ENCODE data around the gene ARAP1.

ARAP1 gene

GRCh38 chr11:72702577-72703241, 49.5 kb downstream of the ARAP1 start:
- no peak for FAIRE-seq

DNA sequence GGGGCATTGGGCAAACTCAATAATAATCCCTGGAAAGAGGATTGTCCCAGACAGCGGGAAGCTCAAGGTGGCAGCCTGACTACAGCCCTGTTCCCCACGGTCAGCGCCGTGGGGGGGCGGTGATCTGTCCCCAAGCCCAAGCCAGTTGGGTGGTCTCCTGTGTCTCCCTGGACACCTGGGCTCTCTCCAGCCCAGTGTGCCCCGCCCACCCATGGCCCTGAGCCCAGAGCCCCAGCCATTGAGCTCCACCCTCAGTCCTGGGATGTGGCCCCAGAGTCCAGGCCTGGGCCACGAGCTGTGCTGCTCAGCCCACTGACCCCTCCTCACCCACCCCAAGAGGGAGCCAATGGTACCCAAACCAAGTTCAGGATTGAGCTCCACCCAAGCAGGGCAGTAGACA, 50.1 kb downstream of the ARAP1 start:
- no peak for FAIRE-seq

DNA sequence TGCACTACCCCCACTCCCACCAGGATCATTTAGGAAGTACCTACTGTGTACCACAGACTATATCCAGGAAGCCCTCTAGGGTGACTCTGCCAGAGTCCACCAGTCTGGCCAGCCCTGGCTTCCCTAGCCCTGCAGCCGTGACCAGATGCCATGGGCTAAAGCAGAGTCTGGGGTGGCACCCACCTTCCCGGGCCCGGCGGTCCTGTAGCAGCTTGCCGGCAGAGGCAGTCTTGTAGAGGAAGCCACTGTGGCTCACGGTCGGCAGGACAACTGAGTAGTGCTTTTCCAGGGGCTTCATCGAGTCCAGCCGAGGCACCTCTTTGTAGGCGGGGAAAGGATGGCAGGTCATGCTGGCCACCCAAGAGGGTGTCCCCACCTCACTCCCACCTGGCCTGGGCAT, 50.7 kb downstream of the ARAP1 start:
- no peak for FAIRE-seq

GRCh38 chr11:72700146-72700545, 52.1 kb downstream of the ARAP1 start:
- no peak for FAIRE-seq

GRCh38 chr11:72697814-72698213, 54.4 kb downstream of the ARAP1 start:
- no peak for FAIRE-seq

- FAIRE-seq, result no peak
Measured at GRCh38 chr11:72696866-72697700, 55.1 kb downstream of the ARAP1 start.

GRCh38 chr11:72695354-72695753, 56.9 kb downstream of the ARAP1 start:
- FAIRE-seq, result no peak

DNA sequence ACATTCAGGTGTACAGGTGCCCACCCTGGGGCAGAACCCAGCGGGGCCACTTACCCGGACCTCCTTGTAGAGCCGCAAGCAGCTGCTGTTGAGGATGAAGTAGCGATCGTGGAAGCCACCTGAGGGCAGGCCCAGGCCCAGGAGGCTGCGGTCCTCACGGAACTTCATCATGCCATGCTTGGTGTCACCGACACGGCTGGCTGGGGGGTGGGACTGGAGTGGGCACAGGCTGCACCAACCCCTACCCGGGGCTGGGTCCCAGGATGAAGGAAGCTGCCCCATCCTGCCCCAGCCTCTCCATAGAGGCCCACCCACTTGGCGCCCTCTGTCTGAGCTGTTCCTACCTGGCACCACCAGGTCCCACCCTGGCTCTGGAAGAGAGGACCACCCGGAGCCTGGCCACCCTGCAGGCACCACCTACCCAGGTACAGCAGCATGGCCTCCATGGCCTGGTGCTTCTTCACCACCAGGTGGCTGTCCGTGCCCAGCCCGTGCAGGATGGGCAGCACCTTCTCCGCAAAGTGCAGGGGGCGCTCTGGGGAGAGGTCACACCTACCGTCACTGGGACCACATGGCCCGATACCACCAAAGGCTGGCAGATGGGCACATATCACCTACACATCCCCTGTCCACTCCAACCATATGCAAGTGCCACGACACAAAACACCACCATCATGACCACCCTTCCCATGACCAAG, 58.8 kb downstream of the ARAP1 start:
- FAIRE-seq, result no peak

- no peak for FAIRE-seq
Measured at GRCh38 chr11:72692498-72693237, 59.5 kb downstream of the ARAP1 start.

DNA sequence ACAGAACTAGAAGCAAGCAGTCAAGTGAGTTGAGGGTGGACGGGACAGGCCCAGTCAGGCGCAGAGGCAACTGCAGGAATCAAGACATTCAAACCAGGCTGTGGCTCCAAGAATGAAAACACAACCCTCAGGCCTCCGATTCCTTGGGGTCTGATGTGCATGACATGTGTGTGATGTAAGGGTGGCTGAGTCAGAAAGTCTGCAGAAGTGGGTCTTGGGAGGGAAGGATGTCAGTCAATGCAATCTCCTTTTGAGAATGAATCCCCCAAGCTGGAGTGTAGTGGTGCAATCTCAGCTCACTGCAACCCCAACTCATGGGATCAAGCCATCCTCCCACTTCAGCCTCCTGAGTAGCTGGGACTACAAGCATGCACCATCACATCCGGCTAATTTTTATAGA, 62.0 kb downstream of the ARAP1 start:
- FAIRE-seq, result no peak

- no peak for FAIRE-seq
Measured at GRCh38 chr11:72688929-72689328, 63.3 kb downstream of the ARAP1 start.

DNA sequence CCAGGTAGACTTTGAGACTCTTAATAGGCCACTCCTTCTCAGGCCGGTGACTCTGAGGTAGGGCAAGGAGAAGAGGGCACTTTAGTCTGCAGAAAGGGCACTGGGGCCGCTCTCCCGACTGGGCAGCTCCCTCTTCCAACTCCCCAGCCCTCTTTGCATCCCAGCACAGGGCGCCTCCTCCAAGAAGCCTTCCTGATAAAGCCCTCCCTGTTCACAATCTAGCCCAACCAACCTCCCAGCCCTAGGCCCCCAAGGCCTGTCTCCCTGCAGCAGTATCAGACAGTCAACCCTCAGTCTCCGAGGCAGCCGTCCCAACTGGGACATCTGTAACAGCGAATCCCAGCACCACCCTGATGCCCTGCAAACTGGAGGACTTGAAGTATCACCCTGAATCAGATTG, 63.7 kb downstream of the ARAP1 start:
- FAIRE-seq, result no peak

GRCh38 chr11:72687326-72687725, 64.9 kb downstream of the ARAP1 start:
- no peak for FAIRE-seq

DNA sequence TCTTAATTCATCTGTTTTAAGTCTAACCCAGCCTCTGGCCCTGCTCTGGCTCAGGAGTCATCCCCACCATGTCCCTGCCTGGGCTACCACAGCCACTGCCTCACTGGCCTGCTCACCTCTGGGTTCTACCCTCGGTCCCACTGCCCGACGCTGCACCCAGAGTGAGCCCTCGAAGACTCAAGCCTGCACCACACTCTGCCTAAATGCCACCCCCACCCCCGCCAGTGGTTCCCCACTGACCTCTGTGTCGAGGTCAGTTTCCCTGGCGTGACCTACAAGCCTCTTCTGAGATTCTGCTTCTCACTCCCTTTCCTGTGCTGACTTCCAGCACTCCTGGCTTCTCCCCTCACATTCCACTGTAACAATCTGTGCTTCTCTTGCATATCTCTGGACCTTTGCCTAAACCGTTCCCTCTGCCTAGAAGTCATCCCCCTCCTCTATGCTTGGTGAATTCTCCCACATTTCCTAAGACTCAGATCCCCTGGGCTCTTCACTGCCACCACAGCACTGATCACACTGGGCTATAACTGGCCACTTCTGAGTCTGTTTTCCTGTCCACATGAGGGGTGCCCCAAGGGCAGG, 65.5 kb downstream of the ARAP1 start:
- FAIRE-seq, result no peak

GRCh38 chr11:72685560-72686480, 66.4 kb downstream of the ARAP1 start:
- FAIRE-seq, result no peak

DNA sequence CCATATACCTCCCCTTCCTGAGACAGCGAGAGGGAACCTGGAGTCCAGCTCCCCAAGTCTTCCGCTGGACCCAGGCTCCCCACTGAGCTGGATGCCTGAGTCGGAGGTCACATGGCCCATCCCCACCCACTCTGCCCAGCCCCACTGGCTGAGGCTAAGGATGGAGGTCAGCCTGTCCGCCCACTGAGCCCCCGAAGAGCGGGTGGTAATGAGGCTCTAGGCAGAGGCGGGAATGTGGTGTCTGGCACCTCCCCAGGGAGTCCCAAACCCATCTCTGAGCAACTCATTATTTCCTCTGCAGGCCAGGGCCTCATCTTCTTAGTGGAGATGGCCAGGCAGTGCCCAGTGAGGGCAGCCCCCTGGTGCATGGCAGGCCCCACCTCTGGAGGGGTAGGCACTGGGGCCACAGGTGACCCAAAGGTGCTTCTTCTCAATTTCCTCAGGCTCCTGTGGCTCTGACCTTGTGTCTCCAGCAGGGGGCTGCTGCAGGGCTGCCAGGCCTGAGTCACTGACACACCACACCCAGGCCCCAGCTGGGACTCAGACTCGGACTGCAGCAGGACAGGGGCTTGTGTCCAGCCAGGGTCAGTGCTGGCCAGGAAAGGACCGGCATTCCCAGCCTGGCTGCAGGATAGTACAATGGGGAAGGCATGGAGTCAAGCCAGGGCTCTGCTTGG, 67.8 kb downstream of the ARAP1 start:
- no peak for FAIRE-seq

DNA sequence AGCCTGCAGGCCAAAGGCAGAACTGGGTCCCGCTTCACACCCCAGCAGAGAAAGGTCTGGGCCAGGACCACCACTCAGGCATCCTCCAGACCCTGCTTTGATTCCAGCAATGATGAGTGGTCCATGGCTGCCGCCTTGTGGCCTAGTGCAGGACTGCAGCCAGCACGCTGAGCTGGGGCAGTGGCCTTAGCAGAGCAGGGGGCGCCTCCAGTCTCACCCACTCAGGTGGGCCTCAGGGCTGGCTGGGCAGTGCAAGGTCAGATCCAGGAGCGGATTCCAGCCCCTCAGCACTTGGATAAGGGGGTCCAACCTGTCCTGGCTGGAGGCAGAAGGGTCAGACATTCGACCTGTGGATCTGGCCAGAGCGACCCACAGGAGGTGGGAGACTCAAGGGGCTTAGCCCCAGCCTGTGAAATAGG, 68.4 kb downstream of the ARAP1 start:
- no peak for FAIRE-seq

DNA sequence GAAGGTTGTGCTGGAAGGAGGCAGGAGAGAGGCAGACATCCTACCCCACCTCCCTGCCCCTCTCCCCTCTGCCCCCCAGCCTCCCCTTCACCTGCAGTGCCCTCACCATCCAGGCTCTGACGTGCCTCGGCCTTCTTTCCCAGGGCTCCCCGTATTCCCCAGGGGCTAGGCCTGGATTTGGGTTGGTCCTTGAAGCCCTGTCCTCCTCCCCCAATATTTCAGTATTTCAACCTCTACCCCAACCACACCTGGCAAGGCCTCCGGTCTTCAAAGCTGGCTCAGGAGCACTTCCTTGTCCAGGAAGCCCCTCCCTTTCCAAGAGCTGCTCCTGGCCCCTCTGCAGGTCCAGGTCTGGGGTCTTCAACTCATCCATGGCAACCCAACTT, 69.4 kb downstream of the ARAP1 start:
- no peak for FAIRE-seq

DNA sequence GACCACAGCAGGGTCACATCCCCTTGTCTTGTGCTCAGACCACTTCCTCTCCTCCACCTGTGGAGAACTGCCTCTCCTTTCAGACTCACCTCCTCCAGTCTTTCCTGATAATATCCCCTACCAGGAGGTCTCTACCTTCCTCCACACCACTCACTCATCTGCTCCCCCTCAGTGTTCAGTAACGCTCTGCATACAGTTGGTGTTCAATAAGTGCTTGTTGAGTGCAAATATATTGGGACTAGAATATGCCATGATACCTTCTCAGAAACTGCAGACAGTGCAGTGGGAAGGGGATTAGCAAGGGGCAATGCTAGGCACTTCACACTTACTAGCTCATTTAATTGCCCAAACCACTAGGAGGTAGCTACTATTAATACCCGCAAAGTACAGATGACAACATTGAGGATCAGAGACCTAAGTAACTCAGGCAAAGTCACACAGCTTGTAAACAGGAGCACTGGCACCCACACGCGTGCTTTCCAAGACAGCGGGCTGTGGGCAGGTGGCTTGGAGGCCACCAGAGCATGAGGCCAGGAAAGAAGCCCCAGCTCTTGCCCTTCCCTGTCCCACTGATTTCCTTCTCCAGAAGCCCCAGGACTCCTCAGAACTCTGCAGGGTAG, 69.9 kb downstream of the ARAP1 start:
- no peak for FAIRE-seq

Measured in colon (tissue), 2 donors.